Superior temporal gyrus (tissue), 1 donor: ENCODE results near the gene PLXNA3.

Experiments used
- DNase-seq: peaks from one replicate; pipeline ENCODE4 v3.0.0-alpha.2; 2016; ENCODE audit errors: extremely low spot score

Gene PLXNA3

GRCh38 chrX:154458954-154459778 lies 1.1 kb downstream of the PLXNA3 start:
- DNase-seq = no peak

- no peak for DNase-seq
Measured at GRCh38 chrX:154459832-154460231, 1.8 kb downstream of the PLXNA3 start.

GRCh38 chrX:154460326-154460725 lies 2.2 kb downstream of the PLXNA3 start:
- DNase-seq = no peak

GRCh38 chrX:154462396-154462795 lies 4.3 kb downstream of the PLXNA3 start:
- DNase-seq = no peak

- DNase-seq = no peak
Measured at GRCh38 chrX:154463611-154464220, 5.6 kb downstream of the PLXNA3 start.

- no peak for DNase-seq
Measured at GRCh38 chrX:154464806-154465365, 6.8 kb downstream of the PLXNA3 start.

- no peak for DNase-seq
Measured at GRCh38 chrX:154465601-154466000, 7.5 kb downstream of the PLXNA3 start.

- no peak for DNase-seq
Measured at GRCh38 chrX:154466036-154466435, 8.0 kb downstream of the PLXNA3 start.

- DNase-seq = no peak
Measured at GRCh38 chrX:154466907-154467306, 8.8 kb downstream of the PLXNA3 start.

GRCh38 chrX:154467556-154467955 lies 9.5 kb downstream of the PLXNA3 start:
- DNase-seq = no peak

GRCh38 chrX:154468217-154468616 lies 10.1 kb downstream of the PLXNA3 start:
- no peak for DNase-seq

GRCh38 chrX:154469114-154469513 lies 11.0 kb downstream of the PLXNA3 start:
- no peak for DNase-seq

- no peak for DNase-seq
Measured at GRCh38 chrX:154469880-154470279, 11.8 kb downstream of the PLXNA3 start.

GRCh38 chrX:154470434-154470833 lies 12.4 kb downstream of the PLXNA3 start:
- no peak for DNase-seq

GRCh38 chrX:154470914-154471568 lies 13.0 kb downstream of the PLXNA3 start:
- DNase-seq = no peak

- no peak for DNase-seq
Measured at GRCh38 chrX:154471839-154472684, 14.0 kb downstream of the PLXNA3 start.

GRCh38 chrX:154472685-154473632 lies 14.9 kb downstream of the PLXNA3 start:
- no peak for DNase-seq

- DNase-seq = no peak
Measured at GRCh38 chrX:154473683-154474082, 15.6 kb downstream of the PLXNA3 start.

GRCh38 chrX:154476821-154477220 lies 18.7 kb downstream of the PLXNA3 start:
- no peak for DNase-seq

- no peak for DNase-seq
Measured at GRCh38 chrX:154477891-154478477, 19.9 kb downstream of the PLXNA3 start.
